Gastroesophageal sphincter (tissue), 4 donors: ENCODE results near the gene FBXW2. TPM values are rescaled to one million over a fixed set of nuclear protein-coding genes. Genes with fewer than 3 reads are reported as not detected.
A peak's percentile ranks its signal among the peaks of the same experiment; 100 is the strongest.

Experiments used
- ATAC-seq: fragments of 150-250 bp; one replicate; pipeline ENCODE4 v1.9.1; 2016; ENCODE audit warnings: mild to moderate bottlenecking, moderate library complexity
- H3K27ac ChIP-seq, 4 donors: fragments of 200-600 bp; sonication (generic) in 3 of 4; 1 replicate in 3 of 4; 2 replicates in 1 of 4; pipeline ENCODE4 v1.5.1; 2016 to 2019
- H3K27me3 ChIP-seq: fragments of 200-600 bp; sonication (generic); one replicate; pipeline ENCODE4 v1.5.1; 2019
- H3K36me3 ChIP-seq, 2 donors: fragments of 200-600 bp; sonication (generic); one replicate each; pipeline ENCODE4 v1.5.1; 2019; ENCODE audit warnings: control low read depth in 1 of 2
- H3K4me1 ChIP-seq, 3 donors: fragments of 200-600 bp; sonication (generic); 1 replicate in 2 of 3; 2 replicates in 1 of 3; pipeline ENCODE4 v1.5.1; 2016 to 2019; ENCODE audit warnings: control low read depth in 2 of 3
- H3K4me3 ChIP-seq, 2 donors: fragments of 200-600 bp; sonication (generic); one replicate each; pipeline ENCODE4 v1.5.1; 2019; ENCODE audit warnings: mild to moderate bottlenecking in 1 of 2, moderate library complexity in 1 of 2
- H3K9me3 ChIP-seq, 3 donors: fragments of 200-600 bp; sonication (generic); one replicate each; pipeline ENCODE4 v1.5.1; 2017 to 2019; ENCODE audit warnings: control low read depth in 2 of 3
- CTCF ChIP-seq, 4 experiments: fragments of 200-600 bp in 2 of 4; fragments of 450-650 bp in 2 of 4; sonication (generic) in 1 of 4; IDR thresholded peaks; one replicate each; pipeline ENCODE4 v1.5.1; 2017 to 2019; ENCODE audit warnings: antibody characterized with exemption in 4 of 4, mild to moderate bottlenecking in 2 of 4, moderate library complexity in 2 of 4
- EP300 ChIP-seq: sonication (generic); formaldehyde crosslinking; IDR thresholded peaks from one replicate; pipeline ENCODE4 v1.6.1; 2017; ENCODE audit warnings: antibody characterized with exemption, mild to moderate bottlenecking
- POLR2A ChIP-seq, 2 donors: fragments of 450-650 bp; IDR thresholded peaks; one replicate each; pipeline ENCODE4 v1.6.1; 2017; ENCODE audit warnings: antibody characterized with exemption in 2 of 2, mild to moderate bottlenecking in 2 of 2, moderate library complexity in 1 of 2
- POLR2AphosphoS5 ChIP-seq: sonication (generic); formaldehyde crosslinking; IDR thresholded peaks from one replicate; pipeline ENCODE4 v1.6.1; 2017; ENCODE audit warnings: antibody characterized with exemption
- WGBS, 2 donors: methylation state at CpG; one replicate each; pipeline ENCODE4 v1.1.5; 2018; ENCODE audit warnings: low coverage in 1 of 2; 5-methylcytosine and 5-hydroxymethylcytosine counted together
- total RNA-seq, 4 donors: library from RNA; depleted of rRNA; stranded (reverse); fragments of >200 nt; gene quantifications; one replicate each; pipeline ENCODE4 v1.1.0, GENCODE V29; 2016

FBXW2 gene
- total RNA-seq, 4 donors from 2014 or later = 41.8 to 57.1 (median 50.0) TPM

- Histone ChIP-seq H3K4me1 (peaks cover 0 to 57% (median 3%) of the 10 kb centered on the region in 3 donors), H3K27me3 (no peaks in the 10 kb centered on the region), H3K4me3 (peak within 1 kb of the TSS; percentile 62 to 94), H3K9me3 (no peaks in the 10 kb centered on the region), H3K36me3 (no peaks in the 10 kb centered on the region), H3K27ac (peak within 1 kb of the TSS; percentile 40 to 88 (median 84))
- no CpG with 5 or more reads among the region's 102 CpGs for WGBS, 2 donors
- peak; percentile 99 for ATAC-seq
- TF ChIP-seq CTCF (IDR thresholded peaks at IDR 0.05) (peak in 1 of 4 experiments; percentile 1), POLR2AphosphoS5 (peak; percentile 52), POLR2A (IDR thresholded peaks at IDR 0.05) (peak; percentile 71 to 77), EP300 (no peak)
These were observed 78.9 kb downstream of the FBXW2 start, which contains the start of gene MEGF9 for GRCh38 chr9:120714088-120714845. Gene MEGF9 (minus strand): TSS chr9:120714470. CDS start chr9:120714358, 112 bp downstream.

GRCh38 chr9:120713257-120714087 is 79.7 kb downstream of the FBXW2 start:
- Histone ChIP-seq H3K27me3 (no peaks in the 10 kb centered on the region), H3K27ac (peak overlapping the region; percentile 9 to 88 (median 84)), H3K9me3 (no peaks in the 10 kb centered on the region), H3K4me1 (peaks cover 0 to 65% (median 3%) of the 10 kb centered on the region in 3 donors), H3K4me3 (peak overlapping the region; percentile 62 to 94), H3K36me3 (no peaks in the 10 kb centered on the region)
- ATAC-seq = no peak
- 0% methylated on average over 2 to 25 of the region's 50 CpGs for WGBS, 2 donors
- TF ChIP-seq EP300 = no peak
- TF ChIP-seq CTCF (IDR thresholded peaks at IDR 0.05) = peak in 2 of 4 experiments; percentile 47 to 49
- TF ChIP-seq POLR2A (IDR thresholded peaks at IDR 0.05) = no peak
- TF ChIP-seq POLR2AphosphoS5 = no peak

GRCh38 chr9:120712539-120713031 is 80.6 kb downstream of the FBXW2 start:
- Histone ChIP-seq H3K27ac (peak overlapping the region in 3 of 4 donors; percentile 53 to 88 (median 86)), H3K9me3 (no peaks in the 10 kb centered on the region), H3K36me3 (no peaks in the 10 kb centered on the region), H3K4me3 (peak overlapping the region; percentile 62 to 94), H3K4me1 (peaks cover 0 to 65% (median 3%) of the 10 kb centered on the region in 3 donors), H3K27me3 (no peaks in the 10 kb centered on the region)
- WGBS, 2 donors = 14 to 46% methylated on average over 3 to 4 of the region's 4 CpGs
- ATAC-seq = no peak
- TF ChIP-seq CTCF (IDR thresholded peaks at IDR 0.05) (no peak), EP300 (no peak), POLR2A (IDR thresholded peaks at IDR 0.05) (no peak), POLR2AphosphoS5 (no peak)

GRCh38 chr9:120711841-120712538 is 81.2 kb downstream of the FBXW2 start:
- WGBS, 2 donors = 43 to 94% methylated on average over 2 to 5 of the region's 5 CpGs
- Histone ChIP-seq H3K9me3 (no peaks in the 10 kb centered on the region), H3K4me3 (peak overlapping the region; percentile 62 to 94), H3K4me1 (peaks cover 0 to 68% (median 3%) of the 10 kb centered on the region in 3 donors), H3K27ac (peak overlapping the region in 3 of 4 donors; percentile 53 to 88 (median 86)), H3K36me3 (no peaks in the 10 kb centered on the region), H3K27me3 (no peaks in the 10 kb centered on the region)
- no peak for ATAC-seq
- no peak for TF ChIP-seq POLR2A (IDR thresholded peaks at IDR 0.05)

GRCh38 chr9:120711354-120711753 is 81.9 kb downstream of the FBXW2 start:
- peak overlapping the region in 1 of 2 donors; percentile 94 for H3K4me3 ChIP-seq

More at GRCh38 chr9:120711354-120711753, 81.9 kb downstream of the FBXW2 start:
- ATAC-seq = no peak
- Histone ChIP-seq H3K9me3 (no peaks in the 10 kb centered on the region), H3K4me1 (peaks cover 0 to 71% (median 3%) of the 10 kb centered on the region in 3 donors), H3K27ac (peak overlapping the region in 3 of 4 donors; percentile 53 to 86 (median 61)), H3K27me3 (no peaks in the 10 kb centered on the region), H3K36me3 (no peaks in the 10 kb centered on the region)
- no peak for TF ChIP-seq POLR2AphosphoS5
- TF ChIP-seq EP300 = no peak
- TF ChIP-seq POLR2A (IDR thresholded peaks at IDR 0.05) = no peak
